DMS 273 treated with DMSO at 0.1 percent for 48 hours (cell line): ENCODE results near the gene BTBD16.
A peak's percentile ranks its signal among the peaks of the same experiment; 100 is the strongest.

Source experiments
- DNase-seq: peaks from one replicate; lab custom pipeline; 2025; lab: John Stamatoyannopoulos, UW

BTBD16 gene

GRCh38 chr10:122271076-122271475 lies at the start of gene BTBD16:
BTBD16 (plus strand) TSS chr10:122271296; CDS start chr10:122275082, 3,786 bp downstream.
- DNase-seq: no peak

- no peak for DNase-seq
These were observed 49.1 kb upstream of the BTBD16 start for GRCh38 chr10:122221958-122222357.

- no peak for DNase-seq
These were observed 48.5 kb upstream of the BTBD16 start for GRCh38 chr10:122222638-122223037.

- DNase-seq: no peak
These were observed 46.9 kb upstream of the BTBD16 start for GRCh38 chr10:122224159-122224558.

GRCh38 chr10:122225330-122225729 lies 45.8 kb upstream of the BTBD16 start:
- no peak for DNase-seq

GRCh38 chr10:122227754-122228153 lies 43.3 kb upstream of the BTBD16 start:
- no peak for DNase-seq

GRCh38 chr10:122229666-122230065 lies 41.4 kb upstream of the BTBD16 start:
- no peak for DNase-seq

- DNase-seq: no peak
These were observed 40.9 kb upstream of the BTBD16 start for GRCh38 chr10:122230222-122230621.

GRCh38 chr10:122232769-122233168 lies 38.3 kb upstream of the BTBD16 start:
- no peak for DNase-seq

- DNase-seq: no peak
These were observed 37.2 kb upstream of the BTBD16 start for GRCh38 chr10:122233857-122234348.

- peak; percentile 27 for DNase-seq
These were observed 36.7 kb upstream of the BTBD16 start for GRCh38 chr10:122234416-122234815.

- DNase-seq: no peak
These were observed 34.3 kb upstream of the BTBD16 start for GRCh38 chr10:122236690-122237306.

- DNase-seq: no peak
These were observed 33.6 kb upstream of the BTBD16 start for GRCh38 chr10:122237331-122237990.

GRCh38 chr10:122239578-122240257 lies 31.4 kb upstream of the BTBD16 start:
- DNase-seq: no peak

- no peak for DNase-seq
These were observed 30.7 kb upstream of the BTBD16 start for GRCh38 chr10:122240401-122240800.

GRCh38 chr10:122241836-122242235 lies 29.3 kb upstream of the BTBD16 start:
- DNase-seq: no peak

GRCh38 chr10:122243550-122243949 lies 27.5 kb upstream of the BTBD16 start:
- DNase-seq: no peak

GRCh38 chr10:122244001-122244975 lies 26.8 kb upstream of the BTBD16 start:
- no peak for DNase-seq

- no peak for DNase-seq
These were observed 26.0 kb upstream of the BTBD16 start for GRCh38 chr10:122245136-122245535.

GRCh38 chr10:122245897-122246296 lies 25.2 kb upstream of the BTBD16 start:
- DNase-seq: no peak

- DNase-seq: no peak
These were observed 24.1 kb upstream of the BTBD16 start for GRCh38 chr10:122246830-122247520.
